Endothelial cell of umbilical vein (primary cell): Measurements from ENCODE around the gene FAM3A.

Source experiments
- EZH2 ChIP-seq: IDR thresholded peaks from 2 replicates; pipeline ENCODE4 v1.6.1; 2012; ENCODE audit warnings: borderline replicate concordance, low read depth, mild to moderate bottlenecking, moderate library complexity, low read length, inconsistent platforms; ENCODE audit not compliant: severe bottlenecking
- FOS ChIP-seq: IDR thresholded peaks from 2 replicates; pipeline ENCODE4 v1.6.1; 2011; ENCODE audit warnings: mild to moderate bottlenecking, low read length, moderate library complexity, borderline replicate concordance; ENCODE audit not compliant: insufficient read depth
- GATA2 ChIP-seq: IDR thresholded peaks from 2 replicates; pipeline ENCODE4 v1.7.0; 2011; ENCODE audit warnings: low read depth, mild to moderate bottlenecking, moderate library complexity, mixed read lengths, low read length; ENCODE audit not compliant: insufficient read length, insufficient read depth
- JUN ChIP-seq: IDR thresholded peaks from 2 replicates; pipeline ENCODE4 v1.6.1; 2011; ENCODE audit warnings: borderline replicate concordance, low read depth; ENCODE audit not compliant: insufficient read length, insufficient read depth
- MYC ChIP-seq: IDR thresholded peaks from one replicate; pipeline ENCODE4 v1.6.1; 2011; ENCODE audit warnings: mild to moderate bottlenecking, low read depth, low read length
- POLR2A ChIP-seq: IDR thresholded peaks from 2 replicates; pipeline ENCODE4 v1.6.1; 2012; ENCODE audit warnings: low read depth, mild to moderate bottlenecking, control low read depth, low read length
- POLR2AphosphoS5 ChIP-seq: IDR thresholded peaks from 2 replicates; pipeline ENCODE4 v1.6.1; 2012; ENCODE audit warnings: low read depth, mild to moderate bottlenecking, control low read depth, low read length, moderate library complexity; ENCODE audit not compliant: insufficient read depth
- TF ChIP-seq, protein P1 (sequence below), 2 donors: IDR thresholded peaks; 1 replicate in 1 of 2; 2 replicates in 1 of 2; pipeline ENCODE4 v1.5.1; 2011; ENCODE audit warnings: low read length in 2 of 2, mild to moderate bottlenecking in 2 of 2, moderate library complexity in 2 of 2, control low read depth in 1 of 2, inconsistent platforms in 1 of 2, low read depth in 1 of 2; ENCODE audit not compliant: insufficient read depth in 1 of 2; ENCODE audit errors: extremely low read depth in 1 of 2
- TF ChIP-seq, protein P2 (sequence below): IDR thresholded peaks from 2 replicates; pipeline ENCODE4 v1.6.1; 2011; ENCODE audit not compliant: insufficient read depth, insufficient read length

DNA sequence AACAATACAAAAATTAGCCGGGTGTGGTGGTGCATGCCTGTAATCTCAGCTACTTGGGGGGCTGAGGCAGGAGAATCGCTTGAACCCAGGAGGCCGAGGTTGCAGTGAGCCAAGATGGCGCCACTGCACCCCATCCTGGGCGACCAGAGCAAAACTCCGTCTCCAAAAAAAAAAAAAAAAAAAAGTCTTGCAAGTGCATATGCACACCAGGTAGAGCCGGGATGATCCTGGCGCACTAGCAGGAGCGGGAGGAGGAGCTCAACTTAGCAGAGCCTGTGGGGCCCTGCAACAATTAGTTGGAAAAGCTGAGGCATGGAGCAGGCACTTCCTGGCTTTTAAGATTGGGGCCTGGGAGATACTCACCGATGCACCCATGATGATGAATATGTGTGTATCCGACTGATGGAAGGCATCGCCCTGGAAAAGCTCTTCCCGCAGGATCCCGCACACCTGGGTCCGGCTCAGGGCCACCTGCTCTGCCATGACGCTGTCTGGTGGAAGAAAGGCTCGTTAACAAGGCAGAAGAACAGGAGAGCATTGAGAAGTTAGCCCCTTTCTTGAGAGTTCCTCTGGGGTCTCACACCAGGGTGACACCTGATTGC lies 29.7 kb upstream of the FAM3A start:
- TF ChIP-seq POLR2A (no peak), EZH2 (no peak), POLR2AphosphoS5 (no peak), MYC (no peak), FOS (no peak), JUN (no peak), GATA2 (no peak)
- TF ChIP-seq, protein P1, sequence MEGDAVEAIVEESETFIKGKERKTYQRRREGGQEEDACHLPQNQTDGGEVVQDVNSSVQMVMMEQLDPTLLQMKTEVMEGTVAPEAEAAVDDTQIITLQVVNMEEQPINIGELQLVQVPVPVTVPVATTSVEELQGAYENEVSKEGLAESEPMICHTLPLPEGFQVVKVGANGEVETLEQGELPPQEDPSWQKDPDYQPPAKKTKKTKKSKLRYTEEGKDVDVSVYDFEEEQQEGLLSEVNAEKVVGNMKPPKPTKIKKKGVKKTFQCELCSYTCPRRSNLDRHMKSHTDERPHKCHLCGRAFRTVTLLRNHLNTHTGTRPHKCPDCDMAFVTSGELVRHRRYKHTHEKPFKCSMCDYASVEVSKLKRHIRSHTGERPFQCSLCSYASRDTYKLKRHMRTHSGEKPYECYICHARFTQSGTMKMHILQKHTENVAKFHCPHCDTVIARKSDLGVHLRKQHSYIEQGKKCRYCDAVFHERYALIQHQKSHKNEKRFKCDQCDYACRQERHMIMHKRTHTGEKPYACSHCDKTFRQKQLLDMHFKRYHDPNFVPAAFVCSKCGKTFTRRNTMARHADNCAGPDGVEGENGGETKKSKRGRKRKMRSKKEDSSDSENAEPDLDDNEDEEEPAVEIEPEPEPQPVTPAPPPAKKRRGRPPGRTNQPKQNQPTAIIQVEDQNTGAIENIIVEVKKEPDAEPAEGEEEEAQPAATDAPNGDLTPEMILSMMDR (IDR thresholded peaks at IDR 0.05; ENCODE audit: extremely low read depth in 1 of 2, insufficient read depth in 1 of 2, low read depth in 1 of 2, low read length in 2 of 2): no peak
- TF ChIP-seq, protein P2, sequence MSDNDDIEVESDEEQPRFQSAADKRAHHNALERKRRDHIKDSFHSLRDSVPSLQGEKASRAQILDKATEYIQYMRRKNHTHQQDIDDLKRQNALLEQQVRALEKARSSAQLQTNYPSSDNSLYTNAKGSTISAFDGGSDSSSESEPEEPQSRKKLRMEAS: no peak
